ENCODE data around the gene PRKN.

DNA sequence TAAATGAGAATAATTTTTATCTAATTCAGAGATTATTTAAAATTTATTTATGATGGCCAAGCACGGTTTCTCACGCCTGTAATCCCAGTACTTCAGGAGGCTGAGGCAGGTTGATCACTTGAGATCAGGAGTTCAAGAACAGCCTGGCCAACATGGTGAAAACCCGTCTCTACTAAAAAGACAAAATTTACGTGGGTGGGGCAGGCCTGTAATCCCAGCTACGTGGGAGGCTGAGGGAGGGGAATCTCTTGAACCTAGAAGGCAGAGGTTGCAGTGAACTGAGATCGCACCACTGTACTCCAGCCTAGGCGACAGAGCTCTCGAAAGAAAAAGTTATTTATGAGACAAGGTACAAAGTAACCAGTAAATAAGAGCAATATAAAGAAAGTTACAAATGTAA lies 1394.2 kb downstream of the PRKN start:
- TF ChIP-seq, protein P1, sequence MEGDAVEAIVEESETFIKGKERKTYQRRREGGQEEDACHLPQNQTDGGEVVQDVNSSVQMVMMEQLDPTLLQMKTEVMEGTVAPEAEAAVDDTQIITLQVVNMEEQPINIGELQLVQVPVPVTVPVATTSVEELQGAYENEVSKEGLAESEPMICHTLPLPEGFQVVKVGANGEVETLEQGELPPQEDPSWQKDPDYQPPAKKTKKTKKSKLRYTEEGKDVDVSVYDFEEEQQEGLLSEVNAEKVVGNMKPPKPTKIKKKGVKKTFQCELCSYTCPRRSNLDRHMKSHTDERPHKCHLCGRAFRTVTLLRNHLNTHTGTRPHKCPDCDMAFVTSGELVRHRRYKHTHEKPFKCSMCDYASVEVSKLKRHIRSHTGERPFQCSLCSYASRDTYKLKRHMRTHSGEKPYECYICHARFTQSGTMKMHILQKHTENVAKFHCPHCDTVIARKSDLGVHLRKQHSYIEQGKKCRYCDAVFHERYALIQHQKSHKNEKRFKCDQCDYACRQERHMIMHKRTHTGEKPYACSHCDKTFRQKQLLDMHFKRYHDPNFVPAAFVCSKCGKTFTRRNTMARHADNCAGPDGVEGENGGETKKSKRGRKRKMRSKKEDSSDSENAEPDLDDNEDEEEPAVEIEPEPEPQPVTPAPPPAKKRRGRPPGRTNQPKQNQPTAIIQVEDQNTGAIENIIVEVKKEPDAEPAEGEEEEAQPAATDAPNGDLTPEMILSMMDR (IDR thresholded peaks at IDR 0.05; ENCODE audit: poor library complexity): no peak
- TF ChIP-seq EZH2 (IDR thresholded peaks at IDR 0.05; ENCODE audit: borderline replicate concordance) (no peak), EZH2phosphoT487 (IDR thresholded peaks at IDR 0.05; ENCODE audit: low read depth, severe bottlenecking, unreplicated experiment) (no peak)
